Measurements from ENCODE around the gene TANGO2.
"Not testable (repeated sequence)": the region's sequence is repeated elsewhere in the genome, so short reads cannot be mapped to it uniquely, and the experiment has no call there.

The TANGO2 gene

GRCh38 chr22:20066617-20067383 is 45.9 kb downstream of the TANGO2 start:
- no peak for DNase-seq

GRCh38 chr22:20067384-20067682 is 46.4 kb downstream of the TANGO2 start:
- not testable (repeated sequence) for DNase-seq

- DNase-seq, result no peak
These were observed 47.7 kb downstream of the TANGO2 start for GRCh38 chr22:20068640-20069039.

- DNase-seq, result no peak
These were observed 48.6 kb downstream of the TANGO2 start for GRCh38 chr22:20069331-20070042.

GRCh38 chr22:20071524-20071972 is 50.6 kb downstream of the TANGO2 start:
- DNase-seq, result no peak

GRCh38 chr22:20076627-20077172 is 55.8 kb downstream of the TANGO2 start:
- peak; percentile 3 for DNase-seq

GRCh38 chr22:20079745-20080444 is 59.0 kb downstream of the TANGO2 start, which contains the start of gene DGCR8:
DGCR8 (plus strand) TSS chr22:20080241; CDS start chr22:20085964, 5,723 bp downstream.
- DNase-seq, result peak; percentile 94

- DNase-seq, result peak; percentile 58
These were observed 59.5 kb downstream of the TANGO2 start for GRCh38 chr22:20080445-20080775.

- peak; percentile 31 for DNase-seq
These were observed 60.1 kb downstream of the TANGO2 start for GRCh38 chr22:20080776-20081654.

GRCh38 chr22:20083157-20083890 is 62.4 kb downstream of the TANGO2 start:
- no peak for DNase-seq

- no peak for DNase-seq
These were observed 63.1 kb downstream of the TANGO2 start for GRCh38 chr22:20083891-20084546.

- peak; percentile 81 for DNase-seq
These were observed 63.9 kb downstream of the TANGO2 start for GRCh38 chr22:20084547-20085413.

- no peak for DNase-seq
These were observed 64.7 kb downstream of the TANGO2 start for GRCh38 chr22:20085651-20086050.

GRCh38 chr22:20086101-20086599 is 65.2 kb downstream of the TANGO2 start:
- DNase-seq, result no peak

GRCh38 chr22:20086763-20087162 is 65.9 kb downstream of the TANGO2 start:
- no peak for DNase-seq

- DNase-seq, result no peak
These were observed 66.7 kb downstream of the TANGO2 start for GRCh38 chr22:20087319-20088262.

- DNase-seq, result no peak
These were observed 67.3 kb downstream of the TANGO2 start for GRCh38 chr22:20088263-20088648.

- no peak for DNase-seq
These were observed 68.5 kb downstream of the TANGO2 start for GRCh38 chr22:20089226-20089976.

Measured in NCI-H82 (cell line).